T-helper 2 cell treated with Interferon-gamma antibody and Interleukin-4, amounts not matched to agents 100 ng/mL and 5 ng/mL, for 36 hours (primary cell): ENCODE measurements around the gene FRMPD2. TPM values are rescaled to one million over a fixed set of nuclear protein-coding genes. Genes with fewer than 3 reads are reported as not detected.
"Not testable (repeated sequence)": the region's sequence is repeated elsewhere in the genome, so short reads cannot be mapped to it uniquely, and the experiment has no call there.

Experiments
- intact Hi-C: fragments of 100-400 bp; cut with micrococcal nuclease; formaldehyde crosslinking; loops from one replicate; pipeline ENCODE4 v1.15.1; 2023
- total RNA-seq: library from RNA; stranded (reverse); gene quantifications from 2 replicates; pipeline ENCODE4 v1.2.3, GENCODE V29; 2022

FRMPD2 gene
- total RNA-seq, 1 donor from 2014 or later: not detected

DNA sequence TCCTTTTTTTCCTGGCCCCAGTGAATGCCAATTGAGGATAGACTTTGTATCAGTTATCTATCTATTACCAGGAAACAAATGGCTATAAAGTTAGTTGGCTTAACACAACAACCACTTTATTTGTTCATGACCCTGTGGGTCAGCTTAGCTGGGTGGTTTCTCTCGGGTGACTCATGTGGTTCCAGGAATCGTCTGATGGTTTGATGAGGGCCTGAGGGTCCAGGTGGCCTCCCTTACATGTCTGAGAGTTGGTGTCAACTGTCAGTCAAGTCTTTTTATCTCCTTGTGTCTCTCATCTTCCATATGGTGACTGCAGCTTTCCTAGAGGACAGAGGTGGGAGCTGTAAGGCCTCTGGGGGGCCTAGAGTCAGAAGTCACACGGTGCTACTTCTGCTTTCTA lies 16.7 kb upstream of the FRMPD2 start:
- intact Hi-C loops: no loop called here

DNA sequence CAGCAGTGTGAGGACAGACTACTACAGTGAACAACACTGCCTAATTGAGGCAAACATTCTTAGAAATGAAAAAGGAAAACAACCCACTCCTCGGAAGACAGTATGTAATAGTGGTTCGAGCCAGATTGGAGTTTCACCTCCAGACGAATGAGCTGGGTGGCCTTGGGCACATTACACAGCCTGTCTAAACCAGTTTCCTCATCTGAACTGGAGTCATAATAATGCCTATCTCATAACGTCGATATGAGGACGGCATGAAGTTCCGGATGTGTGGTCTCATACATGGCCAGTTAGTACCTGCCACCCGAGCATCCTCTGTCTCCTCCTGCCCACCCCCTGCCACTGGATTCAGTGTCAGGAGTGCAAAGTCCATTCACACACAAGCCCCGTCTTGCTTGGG lies 15.8 kb upstream of the FRMPD2 start:
- intact Hi-C loops: no loop called here

DNA sequence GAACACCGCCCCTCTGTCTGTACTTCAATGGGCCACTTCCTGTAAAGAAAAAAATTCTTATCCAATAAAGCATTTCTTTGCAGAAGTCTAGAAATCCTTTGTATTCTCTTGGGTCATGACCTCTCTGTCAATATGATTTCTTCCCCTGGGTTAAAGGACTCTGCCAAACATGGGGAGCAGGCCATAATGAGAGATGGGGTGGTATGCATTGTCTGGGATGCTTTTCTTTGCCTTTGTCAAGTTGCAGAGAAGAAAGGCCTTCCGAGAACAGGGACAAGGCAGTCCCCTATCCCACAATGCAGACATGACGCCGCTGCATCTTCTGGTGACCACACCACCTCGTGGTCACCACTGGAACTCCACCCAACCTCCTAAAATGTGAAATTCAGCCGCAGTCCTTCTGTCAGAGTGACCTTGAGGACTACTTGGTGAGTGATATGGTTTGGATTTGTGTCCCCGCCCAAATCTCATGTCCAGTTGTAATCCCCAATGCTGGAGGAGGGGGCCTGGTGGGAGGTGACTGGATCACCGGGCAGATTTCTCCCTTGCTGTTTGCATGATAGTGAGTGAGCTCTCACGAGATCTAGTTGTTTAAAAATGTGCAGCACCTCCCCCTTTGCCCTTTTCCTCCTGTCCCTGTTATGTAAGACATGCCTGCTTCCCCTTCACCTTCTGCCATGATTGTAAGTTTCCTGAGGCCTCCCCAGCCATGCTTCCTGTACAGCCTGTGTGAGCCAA lies 15.2 kb upstream of the FRMPD2 start:
- intact Hi-C loops: loop anchor here (1.0 kb wide), 1 partner anchor 74 kb away; no protein-coding TSS in a partner anchor

DNA sequence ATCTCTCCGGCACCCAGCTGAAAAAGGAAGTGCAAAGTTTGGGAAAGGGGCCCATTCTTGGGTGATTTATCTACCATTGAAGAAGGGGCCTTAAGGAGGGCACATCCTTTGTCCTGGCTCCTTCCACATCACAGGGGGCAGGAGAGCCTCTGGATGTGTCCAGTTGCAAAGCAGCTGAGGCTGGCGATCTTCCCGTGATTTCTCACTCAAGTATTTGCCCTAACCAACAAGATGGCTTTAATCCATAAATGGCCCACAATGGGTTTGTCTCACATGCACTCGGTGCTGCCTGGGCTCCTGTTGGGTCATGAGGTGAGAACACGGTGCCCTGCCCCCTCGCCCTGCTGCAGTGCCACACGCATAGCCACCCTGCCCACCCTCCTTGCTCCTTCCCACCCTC lies 14.2 kb upstream of the FRMPD2 start:
- intact Hi-C loops: loop anchor here (1.0 kb wide), 1 partner anchor 73 kb away; no protein-coding TSS in a partner anchor

DNA sequence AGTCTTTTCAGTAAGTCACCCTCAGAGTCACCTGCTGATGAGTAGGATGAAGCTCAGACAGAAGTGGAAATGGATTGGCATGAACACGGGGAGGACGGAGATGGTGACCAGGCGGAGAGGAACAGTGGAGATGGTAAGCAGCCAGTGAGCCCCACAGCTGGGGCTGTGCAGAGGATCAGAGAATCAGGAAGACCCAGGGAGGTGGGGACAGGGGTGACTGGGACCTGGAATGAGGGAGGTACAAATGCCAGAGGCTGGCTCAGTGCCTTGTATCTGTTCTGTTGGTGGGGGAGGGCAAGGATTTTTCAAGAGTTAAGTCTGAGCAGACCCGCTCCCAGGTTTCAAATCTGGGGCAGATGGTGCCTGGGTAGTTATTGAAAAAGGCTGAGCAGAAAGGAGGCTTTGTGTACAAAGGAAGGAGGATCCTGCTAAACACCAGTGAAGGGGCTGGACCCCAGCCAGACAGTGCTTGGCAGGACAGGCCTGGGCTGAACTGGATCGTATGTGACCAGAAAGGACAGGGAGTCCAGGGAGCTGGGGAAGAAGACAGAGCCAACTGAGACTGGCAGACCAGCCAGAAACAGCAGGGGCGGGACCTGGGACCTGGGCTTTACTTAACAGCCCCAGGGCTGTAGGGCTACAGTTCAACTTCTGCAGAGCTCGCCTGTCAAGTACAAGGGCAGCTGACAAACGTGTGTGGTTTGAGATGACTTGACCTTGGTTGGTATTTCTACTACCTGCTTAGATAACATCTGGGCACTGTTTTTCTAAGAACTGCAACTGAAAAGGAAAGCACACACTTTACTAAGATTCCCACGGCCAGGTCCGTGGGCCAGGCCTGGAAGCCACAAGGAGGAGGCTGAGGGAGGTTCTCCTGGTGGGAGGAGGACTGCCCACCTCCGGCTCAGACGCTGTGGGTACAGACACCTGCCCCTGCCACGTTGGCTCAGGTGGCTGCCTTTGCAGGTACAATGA lies 13.2 kb upstream of the FRMPD2 start:
- intact Hi-C loops: no loop called here

DNA sequence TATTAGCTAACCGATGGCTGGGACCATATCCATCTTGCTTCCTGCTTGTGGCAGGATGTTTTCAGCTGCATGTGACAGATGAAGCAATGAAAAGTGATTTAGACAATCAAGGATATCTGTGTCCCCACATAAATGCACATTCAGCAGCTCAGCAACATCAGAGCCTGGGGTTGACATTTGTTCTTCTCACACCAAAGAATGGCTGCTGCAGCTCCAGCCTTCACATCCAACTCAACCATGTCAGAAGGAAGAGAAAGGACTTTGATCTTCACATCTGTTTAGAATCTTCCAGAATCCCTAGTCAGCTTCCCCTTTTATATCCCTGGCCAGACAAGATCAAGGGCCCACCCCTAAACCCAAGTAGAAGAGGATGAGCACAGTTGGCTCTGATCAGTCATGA lies 11.9 kb upstream of the FRMPD2 start:
- intact Hi-C loops: no loop called here

DNA sequence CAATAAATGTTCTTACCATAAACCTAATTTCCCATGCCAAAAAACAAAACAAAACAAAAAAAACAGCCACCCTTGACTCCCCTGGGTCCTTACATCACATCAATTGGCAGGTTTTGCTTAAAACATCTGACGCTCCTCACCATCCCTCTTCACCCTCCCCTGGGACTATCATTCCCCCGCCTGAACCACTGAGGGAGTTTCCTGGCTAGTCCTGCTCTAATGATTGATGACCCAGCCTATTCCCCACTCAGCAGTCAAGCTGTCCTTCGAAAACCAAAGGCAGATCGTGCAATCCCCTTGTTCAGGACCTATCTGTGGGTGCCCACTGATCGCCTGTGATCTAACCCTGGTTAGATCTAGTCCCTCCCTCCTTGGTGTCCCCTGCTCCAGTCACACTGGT lies 11.2 kb upstream of the FRMPD2 start:
- intact Hi-C loops: no loop called here

DNA sequence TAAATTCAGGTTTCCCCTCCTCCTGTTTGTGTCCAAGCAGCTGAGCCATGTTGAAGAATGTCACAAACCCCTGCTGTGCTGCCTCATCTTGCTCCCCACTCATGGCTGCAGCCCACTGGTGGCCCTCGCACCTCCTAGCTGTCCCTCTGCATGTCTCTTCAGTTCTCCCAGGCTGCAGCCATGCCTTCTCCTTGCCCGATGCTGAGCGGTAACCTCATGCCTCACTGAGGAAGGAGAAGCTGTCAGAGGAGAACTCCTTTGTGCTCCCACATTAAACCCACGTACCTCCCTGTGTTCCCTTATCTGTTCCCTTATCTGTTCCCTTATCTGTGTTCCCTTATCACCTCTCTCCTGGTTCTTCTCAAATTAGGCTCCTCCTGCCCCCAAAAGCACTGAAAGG lies 10.3 kb upstream of the FRMPD2 start:
- intact Hi-C loops: no loop called here

DNA sequence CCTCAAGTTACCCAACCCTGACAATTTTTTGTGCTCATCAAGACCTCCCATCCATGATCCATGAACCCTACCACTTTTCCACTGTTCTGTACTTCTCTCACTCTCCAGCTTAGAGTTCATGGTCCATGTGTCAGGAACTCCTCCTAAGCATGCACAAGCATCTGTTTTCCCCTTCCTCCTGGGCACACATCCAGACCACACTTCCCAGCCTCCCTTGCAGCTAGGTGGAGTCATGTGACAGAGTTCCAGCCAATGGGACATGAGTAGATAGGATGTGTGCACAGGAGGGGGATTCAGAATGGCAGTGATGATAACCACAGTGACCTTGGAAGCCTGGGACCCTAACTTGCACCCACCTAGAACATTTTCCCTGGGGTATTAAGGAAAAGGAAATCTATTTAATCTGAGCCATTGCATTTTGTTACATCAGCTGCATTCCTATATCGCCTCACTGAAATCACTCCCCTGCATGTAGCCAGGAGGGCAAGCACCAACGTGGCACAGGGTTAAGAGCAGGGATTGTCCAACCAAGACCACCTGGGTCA lies 9.6 kb upstream of the FRMPD2 start:
- intact Hi-C loops: no loop called here

DNA sequence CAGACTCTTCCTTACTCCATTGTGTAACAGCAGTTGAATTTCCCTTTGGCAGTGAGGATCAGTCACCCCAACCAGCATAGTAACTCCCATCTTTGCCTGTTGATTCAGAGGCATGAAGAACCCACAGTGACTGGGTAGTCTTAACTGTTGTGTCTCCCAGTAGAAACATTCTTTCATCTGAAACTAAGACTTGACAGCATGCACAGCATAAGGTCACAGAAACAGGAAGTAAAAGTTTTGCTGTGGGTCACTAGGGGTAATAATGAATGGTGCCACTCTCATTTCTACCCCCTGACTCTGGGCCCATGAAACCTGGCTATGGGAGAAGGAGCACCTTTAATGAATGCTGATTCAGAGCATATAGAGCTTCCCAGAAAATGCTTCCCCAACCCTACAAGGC lies 8.3 kb upstream of the FRMPD2 start:
- intact Hi-C loops: no loop called here

DNA sequence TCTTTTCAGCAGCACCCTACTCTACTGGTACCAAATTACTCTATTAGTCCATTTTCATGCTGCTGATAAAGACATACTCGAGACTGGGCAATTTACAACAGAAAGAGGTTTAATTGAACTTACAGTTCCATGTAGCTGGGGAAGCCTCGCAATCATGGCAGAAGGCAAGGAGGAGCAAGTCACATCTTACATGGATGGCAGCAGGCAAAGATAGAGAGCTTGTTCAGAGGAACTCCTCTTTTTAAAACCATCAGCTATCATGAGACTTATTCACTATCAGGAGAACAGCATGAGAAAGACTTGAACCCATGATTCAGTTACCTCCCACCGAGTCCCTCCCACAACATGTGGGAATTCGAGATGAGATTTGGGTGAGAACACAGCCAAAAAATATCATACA lies 7.2 kb upstream of the FRMPD2 start:
- intact Hi-C loops: not testable (repeated sequence)

DNA sequence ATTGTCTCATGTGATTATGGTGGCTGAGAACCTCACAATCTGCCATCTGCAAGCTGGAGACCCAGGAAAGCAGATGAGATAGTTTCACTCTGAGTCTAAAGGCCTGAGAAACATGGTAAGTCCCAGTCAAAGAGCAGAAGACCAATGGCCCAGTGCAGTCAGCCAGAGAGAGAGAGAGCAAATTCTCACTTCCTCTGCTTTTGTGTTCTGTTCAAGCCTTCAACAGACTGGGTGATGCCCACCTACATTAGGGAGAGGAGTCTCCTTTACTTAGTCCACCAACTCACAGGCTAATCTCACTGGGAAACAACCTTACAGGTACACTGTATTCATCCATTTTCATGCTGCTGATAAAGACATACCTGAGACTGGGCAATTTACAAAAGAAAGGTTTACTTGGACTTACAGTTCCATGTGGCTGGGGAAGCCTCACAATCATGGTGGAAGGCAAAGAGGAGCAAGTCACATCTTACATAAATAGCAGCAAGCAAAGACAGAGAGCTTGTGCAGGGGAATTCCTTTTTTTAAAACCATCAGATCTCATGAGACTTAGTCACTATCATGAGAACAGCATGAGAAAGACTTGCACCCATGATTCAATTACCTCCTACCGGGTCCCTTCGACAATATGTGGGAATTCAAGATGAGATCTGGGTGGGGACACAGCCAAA lies 4.7 kb upstream of the FRMPD2 start:
- intact Hi-C loops: no loop called here

DNA sequence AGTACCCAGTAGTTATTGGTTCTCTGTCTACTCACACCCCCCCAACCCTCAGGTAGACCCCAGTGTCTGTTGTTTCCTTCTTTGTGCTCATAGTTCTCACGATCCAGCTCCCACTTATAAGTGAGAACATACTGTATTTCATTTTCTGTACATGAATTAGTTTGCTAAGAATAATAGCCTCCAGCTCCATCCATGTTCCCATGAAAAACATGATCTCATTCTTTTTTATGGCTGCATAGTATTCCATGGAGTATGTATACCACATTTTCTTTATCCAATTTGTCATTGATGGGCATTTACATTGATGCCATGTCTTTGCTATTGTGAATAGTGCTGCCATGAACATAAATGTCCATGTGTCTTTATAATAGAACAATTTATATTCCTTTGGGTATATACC lies 2.6 kb upstream of the FRMPD2 start:
- intact Hi-C loops: no loop called here

DNA sequence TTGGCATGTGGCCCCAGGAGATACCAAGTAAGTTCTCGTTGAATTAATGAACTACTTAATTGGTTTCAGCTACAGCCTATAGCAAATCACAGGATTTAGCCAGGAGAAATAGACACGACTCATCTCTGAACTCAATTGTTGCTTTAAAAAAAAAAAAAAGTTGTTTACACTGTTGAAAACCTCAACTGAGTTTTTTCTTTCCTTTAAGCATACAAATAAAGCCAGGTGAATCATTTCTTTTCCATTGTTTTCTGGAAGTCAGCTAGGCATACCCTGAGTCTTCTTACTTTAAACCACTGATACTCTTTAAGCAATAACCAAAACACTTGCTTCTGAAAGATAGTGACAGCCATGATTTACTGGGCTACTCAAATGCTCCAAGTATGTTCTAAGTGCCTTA lies 755 bp downstream of the FRMPD2 start:
- intact Hi-C loops: no loop called here

DNA sequence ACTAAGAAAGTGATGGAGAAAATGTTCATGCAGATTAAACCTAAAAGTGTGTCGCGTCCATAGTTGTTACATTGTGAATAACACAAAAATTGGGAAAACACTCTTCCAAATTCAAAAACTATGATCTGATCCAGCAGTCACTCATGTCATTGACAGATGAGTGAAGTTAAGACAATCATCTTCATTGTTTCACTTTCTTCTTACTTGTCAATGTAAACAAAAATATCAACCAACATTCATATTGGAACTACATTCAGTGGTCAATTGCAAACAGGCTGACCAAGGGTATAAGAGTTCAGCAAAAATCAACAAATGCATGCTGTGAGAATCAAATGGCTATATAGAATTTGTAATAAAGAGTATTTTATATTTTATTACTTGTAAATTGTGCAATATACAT lies 1.8 kb downstream of the FRMPD2 start:
- intact Hi-C loops: no loop called here

DNA sequence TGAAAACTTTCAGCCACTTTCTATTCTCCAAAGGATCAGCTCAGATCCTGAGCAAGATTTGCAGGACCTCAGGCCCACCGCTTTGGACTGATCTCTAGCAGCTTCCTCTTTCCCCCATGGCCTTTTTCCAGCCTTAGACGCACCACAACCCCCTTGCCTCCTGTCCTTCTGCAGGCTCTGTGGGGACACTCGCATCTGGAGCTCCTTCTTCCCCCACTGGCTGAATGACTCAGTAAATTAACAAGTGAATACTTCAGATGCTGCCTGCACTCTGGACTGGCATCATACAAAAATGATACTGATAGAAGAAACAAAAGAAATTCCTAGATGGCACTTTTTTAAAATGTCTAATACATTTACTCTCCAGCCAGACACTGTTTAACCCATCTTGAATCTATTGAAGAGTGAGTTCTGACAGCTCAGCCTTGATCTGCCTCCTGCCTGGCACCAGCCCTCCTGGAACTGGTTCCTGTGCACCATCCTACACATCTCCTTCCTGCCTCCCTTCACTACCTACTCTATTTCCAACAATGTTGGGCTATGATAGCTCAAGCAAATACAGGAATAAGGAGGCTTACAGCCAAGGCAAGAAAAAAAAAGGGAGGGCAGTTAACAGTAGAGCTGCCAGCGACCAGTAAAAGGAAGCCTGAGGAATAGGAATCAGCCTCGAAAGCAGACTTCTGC lies 3.3 kb downstream of the FRMPD2 start:
- intact Hi-C loops: no loop called here

DNA sequence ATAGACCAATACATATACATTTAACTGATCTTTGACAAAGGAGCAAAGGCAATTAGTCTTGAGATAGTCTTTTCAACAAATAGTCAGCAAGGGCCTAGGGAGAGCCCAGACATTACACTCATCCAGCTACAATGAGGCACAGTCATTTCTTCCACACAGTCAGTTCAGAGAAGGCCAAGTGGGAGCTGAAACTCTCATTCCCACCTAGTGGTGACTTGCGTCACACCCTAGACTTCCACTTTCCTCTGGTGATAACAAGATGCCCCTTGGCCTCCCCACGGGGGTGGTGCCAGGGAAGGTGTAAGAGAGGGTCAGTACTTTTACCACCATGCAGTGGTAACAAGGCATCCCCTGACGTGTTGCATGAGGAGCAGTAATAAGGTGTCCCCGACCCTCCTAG lies 8.0 kb downstream of the FRMPD2 start:
- intact Hi-C loops: no loop called here

DNA sequence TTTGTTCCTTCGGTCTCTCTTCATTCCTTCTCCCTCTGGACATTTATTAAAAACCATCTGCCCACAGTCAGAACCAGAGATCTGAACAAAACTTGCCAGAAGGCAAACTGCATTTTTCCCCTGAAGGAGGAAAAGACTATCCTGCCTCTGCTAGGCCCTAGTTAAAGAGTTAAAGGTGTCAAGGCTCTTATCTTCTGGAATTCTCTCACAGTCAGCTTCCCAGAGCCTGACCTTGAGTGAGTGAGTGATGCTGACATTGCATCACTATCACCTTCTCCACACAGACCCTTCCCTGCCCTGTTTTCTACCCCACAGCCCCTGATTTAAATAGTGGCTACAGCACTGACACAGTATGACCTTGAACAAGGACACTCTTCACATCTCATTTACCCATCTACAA lies 16.4 kb downstream of the FRMPD2 start:
- intact Hi-C loops: no loop called here

DNA sequence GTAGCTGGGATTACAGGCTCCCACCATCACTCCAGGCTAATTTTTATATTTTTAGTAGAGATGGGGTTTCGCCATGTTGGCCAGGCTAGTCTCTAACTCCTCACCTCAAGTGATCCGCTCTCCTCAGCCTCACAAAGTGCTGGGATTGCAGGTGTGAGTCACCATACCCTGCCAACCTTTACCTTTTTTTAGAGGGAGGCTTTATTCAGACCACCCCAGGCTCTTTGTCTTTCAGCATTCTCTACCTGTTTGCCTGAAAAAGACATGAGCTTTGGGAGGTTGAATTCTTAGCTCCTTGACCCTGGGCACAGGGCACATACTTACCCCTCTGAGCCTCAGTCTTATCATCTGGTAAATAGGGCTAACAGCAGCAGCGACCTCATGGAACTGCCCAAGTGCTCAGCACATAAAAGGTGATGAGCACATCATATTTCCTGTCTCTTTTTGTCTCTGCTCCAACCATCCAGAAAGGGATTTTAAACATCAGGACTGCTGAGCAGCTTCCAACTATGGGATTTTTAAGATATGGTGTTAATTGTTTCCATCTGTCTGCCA lies 17.0 kb downstream of the FRMPD2 start:
- intact Hi-C loops: no loop called here

DNA sequence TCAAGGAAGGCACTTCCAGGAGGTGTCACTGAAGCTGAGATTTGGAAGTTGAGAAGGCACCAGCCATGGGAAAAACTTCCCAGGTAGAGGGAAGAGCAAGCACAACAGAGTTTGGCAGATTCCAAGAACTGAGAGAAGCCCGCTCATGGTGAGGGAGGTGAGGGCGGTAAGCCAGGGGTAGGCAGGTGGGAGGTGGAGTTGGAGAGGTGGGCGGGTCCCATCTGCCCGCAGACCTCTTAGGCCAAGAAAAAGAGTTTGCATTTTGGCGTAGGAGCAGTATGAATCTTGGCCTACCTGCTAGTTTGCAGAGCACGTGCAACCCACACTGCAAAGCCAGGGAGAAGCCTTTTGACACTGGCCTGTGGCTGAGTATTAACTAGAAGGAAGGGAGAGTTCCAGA lies 18.8 kb downstream of the FRMPD2 start:
- intact Hi-C loops: no loop called here
